Endothelial cell (in vitro differentiated cells): Measurements from ENCODE around the gene SESN3. TPM values are rescaled to one million over a fixed set of nuclear protein-coding genes. Genes with fewer than 3 reads are reported as not detected.

Experiments used
- DNase-seq: peaks from one replicate; pipeline ENCODE4 v3.0.0; 2021; ENCODE audit warnings: low spot score
- H3K27ac Mint-ChIP-seq: one replicate; pipeline ENCODE4 v1.8.0; 2021; ENCODE audit warnings: mixed read lengths, inconsistent platforms; ENCODE audit not compliant: unreplicated experiment
- H3K27me3 Mint-ChIP-seq: one replicate; pipeline ENCODE4 v1.8.0; 2021; ENCODE audit warnings: mild to moderate bottlenecking, moderate library complexity, mixed read lengths, inconsistent platforms; ENCODE audit not compliant: unreplicated experiment
- H3K36me3 Mint-ChIP-seq: one replicate; pipeline ENCODE4 v1.8.0; 2021; ENCODE audit warnings: mild to moderate bottlenecking, low read depth, mixed read lengths, inconsistent platforms; ENCODE audit not compliant: unreplicated experiment
- H3K4me1 Mint-ChIP-seq: one replicate; pipeline ENCODE4 v1.8.0; 2021; ENCODE audit warnings: mild to moderate bottlenecking, mixed read lengths, inconsistent platforms; ENCODE audit not compliant: unreplicated experiment
- H3K4me3 Mint-ChIP-seq: one replicate; pipeline ENCODE4 v1.8.0; 2021; ENCODE audit warnings: mild to moderate bottlenecking, mixed read lengths, inconsistent platforms; ENCODE audit not compliant: unreplicated experiment
- H3K9me3 Mint-ChIP-seq: one replicate; pipeline ENCODE4 v1.8.0; 2021; ENCODE audit warnings: mixed read lengths, inconsistent platforms; ENCODE audit not compliant: unreplicated experiment
- CTCF ChIP-seq: fragments of 200-600 bp; sonication (generic); IDR thresholded peaks from one replicate; pipeline ENCODE4 v1.5.0; 2021; ENCODE audit warnings: antibody characterized with exemption; ENCODE audit not compliant: unreplicated experiment
- total RNA-seq: library from RNA; stranded (reverse); fragmentation: NEBNext Ultra II Directional; extraction: Animal tissue kit (Norgen Biotek cat#: 25700); gene quantifications from one replicate; pipeline ENCODE4 v1.2.1, GENCODE V29; 2021; ENCODE audit not compliant: unreplicated experiment

The SESN3 gene
- total RNA-seq, 1 donor from 2014 or later = 94.5 TPM

DNA sequence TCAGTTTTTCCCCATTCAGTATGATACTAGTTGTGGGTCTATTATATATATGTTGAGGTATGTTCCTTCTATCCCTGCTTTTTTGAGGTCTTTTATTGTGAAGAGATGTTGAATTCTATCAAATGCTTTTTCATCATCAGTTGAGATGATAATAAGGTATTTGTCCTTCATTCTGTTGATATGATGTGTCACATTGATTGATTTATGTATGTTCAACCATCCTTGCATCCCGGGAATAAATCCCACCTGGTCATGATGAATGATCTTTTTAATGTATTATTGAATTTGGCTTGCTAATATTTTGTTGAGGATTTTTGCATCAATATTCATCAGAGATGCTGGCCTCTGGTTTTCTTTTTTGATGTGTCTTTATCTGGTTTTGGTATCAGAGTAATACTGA is 115.4 kb downstream of the SESN3 start:
- Mint-ChIP-seq H3K27ac (no peak overlapping the region), H3K9me3 (peaks cover 6% of the 10 kb centered on the region), H3K27me3 (peaks cover 5% of the 10 kb centered on the region), H3K36me3 (peaks cover 2% of the 10 kb centered on the region), H3K4me1 (peaks cover 12% of the 10 kb centered on the region), H3K4me3 (no peak overlapping the region)
- no peak for TF ChIP-seq CTCF
- DNase-seq = no peak

Other genes starting within 250 kb of the SESN3 start
- not detected for gene KDM4E, start 205.9 kb downstream of the SESN3 start, total RNA-seq
- gene KDM4F, start 181.8 kb downstream of the SESN3 start, total RNA-seq = not detected
- 25.2 TPM for gene SRSF8, start 164.3 kb downstream of the SESN3 start, total RNA-seq
- gene ENDOD1, start 141.4 kb downstream of the SESN3 start, total RNA-seq = 4.5 TPM